HCT116 (cell line): ENCODE measurements around the gene MTURN. TPM values are rescaled to one million over a fixed set of nuclear protein-coding genes. Genes with fewer than 3 reads are reported as not detected.

Experiments
- ATAC-seq: fragments of 200-7000 bp; cut with Tn5 transposase; 2 replicates; pipeline ENCODE4 v1.9.1; 2020; ENCODE audit warnings: mild to moderate bottlenecking, moderate library complexity
- BruUV-seq: library from RNA; stranded (reverse); fragments of 400-500 nt; replicated peaks from 2 replicates; lab custom pipeline; 2021; lab: Mats Ljungman, UMichigan
- CTCF ChIA-PET: fragments of 300-600 bp; sonication (Branson Sonifier 250); formaldehyde crosslinking; loops from one replicate; lab custom pipeline; 2021; ENCODE audit warnings: antibody characterized with exemption; lab: Charles Lee
- POLR2A ChIA-PET: fragments of 300-600, 350-600 bp; sonication (Branson Sonifier 250); formaldehyde crosslinking; loops from one replicate; lab custom pipeline; 2021; ENCODE audit warnings: antibody characterized with exemption; lab: Charles Lee
- RAD21 ChIA-PET, 2 experiments: fragments of 300-600 bp; sonication (Branson Sonifier 250); formaldehyde crosslinking; loops; one replicate each; lab custom pipeline; 2023; ENCODE audit warnings: low total read pairs in 2 of 2; ENCODE audit not compliant: uncharacterized antibody in 2 of 2, unreplicated experiment in 2 of 2, low non-redundant PET in 1 of 2; lab: Charles Lee
- DNase-seq: peaks from one replicate; pipeline ENCODE4 v3.0.0-alpha.2; 2010; ENCODE audit warnings: low read depth, low spot score
- H2AFZ ChIP-seq: fragments of 200-600 bp; shearing (Covaris generic), sonication (generic); 2 replicates; pipeline ENCODE4 v1.6.1; 2017; ENCODE audit warnings: low read depth, mixed run types, mixed read lengths, antibody characterized with exemption, low read length; ENCODE audit not compliant: poor library complexity, severe bottlenecking
- H3K27ac ChIP-seq: 2 replicates; pipeline ENCODE4 v1.5.1; 2012; ENCODE audit warnings: low read depth, low read length
- H3K27me3 ChIP-seq: fragments of 200-600 bp; sonication (generic); 2 replicates; pipeline ENCODE4 v1.6.1; 2016; ENCODE audit warnings: mixed run types, low read length, mixed read lengths; ENCODE audit not compliant: insufficient read depth
- H3K36me3 ChIP-seq, 2 experiments: fragments of 200-500 bp in 1 of 2; fragments of 200-600 bp in 1 of 2; sonication (Bioruptor generic) in 1 of 2; sonication (generic) in 1 of 2; 2 replicates each; pipeline versions ENCODE4 v1.5.1 to v1.6.1; 2014 to 2016; ENCODE audit warnings: low read length in 2 of 2, inconsistent platforms in 1 of 2, mixed read lengths in 1 of 2, mixed run types in 1 of 2; ENCODE audit not compliant: insufficient read depth in 2 of 2, control insufficient read depth in 1 of 2
- H3K4me1 ChIP-seq, 2 experiments: fragments of 200-600 bp in 1 of 2; sonication (generic) in 1 of 2; 2 replicates each; pipeline versions ENCODE4 v1.5.1 to v1.6.1; 2012 to 2017; ENCODE audit warnings: low read length in 2 of 2, inconsistent platforms in 1 of 2, mild to moderate bottlenecking in 1 of 2, mixed read lengths in 1 of 2, mixed run types in 1 of 2, moderate library complexity in 1 of 2; ENCODE audit not compliant: insufficient read depth in 2 of 2, control insufficient read depth in 1 of 2
- H3K4me2 ChIP-seq: fragments of 200-600 bp; sonication (generic); 2 replicates; pipeline ENCODE4 v1.6.1; 2017; ENCODE audit warnings: mixed run types, low read length, mixed read lengths
- H3K4me3 ChIP-seq, 2 experiments: fragments of 200-600 bp in 1 of 2; sonication (generic) in 1 of 2; replicated peaks in 1 of 2; 2 replicates each; pipeline ENCODE4 v1.5.1; 2011 to 2016; ENCODE audit warnings: low read length in 2 of 2, control low read depth in 1 of 2, low read depth in 1 of 2, mild to moderate bottlenecking in 1 of 2, mixed read lengths in 1 of 2, mixed run types in 1 of 2
- H3K79me2 ChIP-seq: fragments of 200-600 bp; sonication (generic); 2 replicates; pipeline ENCODE4 v1.6.1; 2017; ENCODE audit warnings: mild to moderate bottlenecking, mixed run types, low read length, moderate library complexity, mixed read lengths; ENCODE audit not compliant: insufficient read depth
- H3K9ac ChIP-seq: fragments of 200-600 bp; sonication (generic); 2 replicates; pipeline ENCODE4 v1.6.1; 2016; ENCODE audit warnings: low read length, mixed read lengths
- H3K9me2 ChIP-seq: fragments of 200-600 bp; sonication (generic), shearing (Covaris generic); 2 replicates; pipeline ENCODE4 v1.6.1; 2017; ENCODE audit warnings: mixed run types, mild to moderate bottlenecking, moderate library complexity; ENCODE audit not compliant: insufficient read depth
- H3K9me3 ChIP-seq, 2 experiments: fragments of 200-500 bp in 1 of 2; fragments of 200-600 bp in 1 of 2; sonication (Bioruptor generic) in 1 of 2; sonication (generic) in 1 of 2; 2 replicates each; pipeline ENCODE4 v1.6.1; 2014 to 2017; ENCODE audit warnings: low read length in 2 of 2, mixed read lengths in 2 of 2, inconsistent platforms in 1 of 2, low read depth in 1 of 2, mild to moderate bottlenecking in 1 of 2, mixed run types in 1 of 2, moderate library complexity in 1 of 2; ENCODE audit not compliant: control insufficient read depth in 1 of 2, insufficient read depth in 1 of 2
- H4K20me1 ChIP-seq: fragments of 200-600 bp; sonication (generic), shearing (Covaris generic); 2 replicates; pipeline ENCODE4 v1.6.1; 2017; ENCODE audit warnings: mixed run types, mild to moderate bottlenecking, moderate library complexity; ENCODE audit not compliant: insufficient read depth
- CEBPB ChIP-seq: IDR thresholded peaks from 2 replicates; pipeline ENCODE4 v1.6.1; 2012; ENCODE audit warnings: low read depth
- EGR1 ChIP-seq: IDR thresholded peaks from 2 replicates; pipeline ENCODE4 v1.6.1; 2012; ENCODE audit warnings: low read depth
- EZH2phosphoT487 ChIP-seq: fragments of 200-600 bp; IDR thresholded peaks from 2 replicates; pipeline ENCODE4 v1.6.1; 2018; ENCODE audit warnings: antibody characterized with exemption, borderline replicate concordance
- FOSL1 ChIP-seq: IDR thresholded peaks from 2 replicates; pipeline ENCODE4 v1.6.1; 2012; ENCODE audit warnings: low read depth
- JUND ChIP-seq: IDR thresholded peaks from 2 replicates; pipeline ENCODE4 v1.6.1; 2012
- POLR2AphosphoS5 ChIP-seq: IDR thresholded peaks from 2 replicates; pipeline ENCODE4 v1.6.1; 2011; ENCODE audit warnings: mild to moderate bottlenecking, low read depth, low read length, moderate library complexity
- RAD21 ChIP-seq: IDR thresholded peaks from 2 replicates; pipeline ENCODE4 v1.6.1; 2012; ENCODE audit warnings: low read depth, mild to moderate bottlenecking
- SIN3A ChIP-seq: IDR thresholded peaks from 2 replicates; pipeline ENCODE4 v1.6.1; 2012; ENCODE audit warnings: low read depth
- SRF ChIP-seq: IDR thresholded peaks from 2 replicates; pipeline ENCODE4 v1.6.1; 2012; ENCODE audit warnings: low read depth
- TCF7L2 ChIP-seq: IDR thresholded peaks from 2 replicates; pipeline ENCODE4 v1.7.0; 2011; ENCODE audit warnings: borderline replicate concordance, inconsistent platforms; ENCODE audit not compliant: insufficient read depth, insufficient read length; ENCODE audit errors: extremely low read depth
- YY1 ChIP-seq: IDR thresholded peaks from 2 replicates; pipeline ENCODE4 v1.6.1; 2011; ENCODE audit warnings: low read length, low read depth, moderate library complexity, mild to moderate bottlenecking; ENCODE audit not compliant: insufficient replicate concordance; ENCODE audit errors: extremely low read depth
- ZNF274 ChIP-seq: fragments of 200-500 bp; sonication (Bioruptor generic); IDR thresholded peaks from 2 replicates; pipeline ENCODE4 v1.6.1; 2014; ENCODE audit warnings: mild to moderate bottlenecking, low read depth, low read length, inconsistent platforms
- intact Hi-C: fragments of 100-400 bp; cut with micrococcal nuclease; formaldehyde crosslinking; loops from 2 replicates; pipeline ENCODE4 v1.10.0; 2022
- total RNA-seq: library from RNA; stranded (reverse); gene quantifications from one replicate; pipeline ENCODE4 v1.2.1, GENCODE V29; 2021; ENCODE audit not compliant: unreplicated experiment
- TF ChIP-seq, protein P1 (sequence below): IDR thresholded peaks from 2 replicates; pipeline ENCODE4 v1.6.1; 2012; ENCODE audit warnings: low read depth
- TF ChIP-seq, protein P2 (sequence below), 3 experiments: fragments of 200-600 bp in 1 of 3; sonication (generic) in 1 of 3; IDR thresholded peaks in 2 of 3; conservative IDR thresholded peaks in 1 of 3; 2 replicates each; pipeline ENCODE4 v1.5.1; 2012 to 2017; ENCODE audit warnings: low read depth in 2 of 3, low read length in 2 of 3, antibody characterized with exemption in 1 of 3, borderline replicate concordance in 1 of 3, control low read depth in 1 of 3, mild to moderate bottlenecking in 1 of 3, mixed read lengths in 1 of 3, mixed run types in 1 of 3, moderate library complexity in 1 of 3; ENCODE audit not compliant: insufficient read depth in 1 of 3
- TF ChIP-seq, protein P3 (sequence below): IDR thresholded peaks from 2 replicates; pipeline ENCODE4 v1.6.1; 2012

MTURN gene
- total RNA-seq, 1 experiment from 2014 or later, result 7.5 TPM

DNA sequence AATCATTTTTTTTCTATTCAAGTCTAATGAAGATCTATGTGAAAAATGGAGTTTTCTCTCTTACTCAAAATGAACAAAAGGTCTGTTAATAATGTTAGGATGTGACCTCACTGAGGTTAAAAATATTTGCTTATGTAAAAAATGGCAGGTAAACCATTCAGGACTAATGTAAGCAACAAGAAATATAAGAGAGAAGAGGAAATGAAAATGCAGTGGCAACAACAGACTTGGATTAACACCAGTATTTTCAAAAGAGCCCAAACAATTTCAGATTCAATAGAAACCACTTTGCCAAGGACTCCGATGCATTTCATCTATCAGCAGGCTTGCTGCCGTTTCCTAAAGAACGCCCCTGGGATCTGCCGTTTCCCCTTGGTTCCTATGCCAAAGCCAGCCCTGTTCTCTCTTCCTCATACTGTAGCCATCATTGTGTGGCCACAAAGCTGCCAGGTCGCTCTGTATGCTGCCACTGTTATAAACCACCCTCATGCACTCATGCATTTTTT lies 66.4 kb downstream of the MTURN start:
- no peaks in the 10 kb centered on the region for H3K79me2 ChIP-seq
- peaks cover 2 to 3% of the 10 kb centered on the region in 2 experiments for H3K4me1 ChIP-seq
- no peak overlapping the region for H3K27ac ChIP-seq
- no peaks in the 10 kb centered on the region for H3K27me3 ChIP-seq
- H3K9me3 ChIP-seq, result peaks cover 7% of the 10 kb centered on the region in 2 experiments; a peak in 3 of 4 replicates
- CTCF ChIA-PET, result no interaction called here
- no peaks in the 10 kb centered on the region for H3K36me3 ChIP-seq
- H3K4me3 ChIP-seq, result no peak overlapping the region
- H3K4me2 ChIP-seq, result no peak overlapping the region
- TF ChIP-seq ZNF274, result no peak
- TF ChIP-seq EGR1, result no peak
- no peak for TF ChIP-seq POLR2AphosphoS5
- TF ChIP-seq TCF7L2, result no peak
- no peak for TF ChIP-seq RAD21
- TF ChIP-seq SIN3A, result no peak
- RAD21 ChIA-PET, result no interaction called here
- no TSS peak for BruUV-seq
- no peaks in the 10 kb centered on the region for H4K20me1 ChIP-seq
- ATAC-seq (no peak), DNase-seq (no peak)
- intact Hi-C loops, result no loop called here
- H2AFZ ChIP-seq, result no peak overlapping the region
- H3K9me2 ChIP-seq, result no peaks in the 10 kb centered on the region
- POLR2A ChIA-PET, result no interaction called here
- H3K9ac ChIP-seq, result no peak overlapping the region

DNA sequence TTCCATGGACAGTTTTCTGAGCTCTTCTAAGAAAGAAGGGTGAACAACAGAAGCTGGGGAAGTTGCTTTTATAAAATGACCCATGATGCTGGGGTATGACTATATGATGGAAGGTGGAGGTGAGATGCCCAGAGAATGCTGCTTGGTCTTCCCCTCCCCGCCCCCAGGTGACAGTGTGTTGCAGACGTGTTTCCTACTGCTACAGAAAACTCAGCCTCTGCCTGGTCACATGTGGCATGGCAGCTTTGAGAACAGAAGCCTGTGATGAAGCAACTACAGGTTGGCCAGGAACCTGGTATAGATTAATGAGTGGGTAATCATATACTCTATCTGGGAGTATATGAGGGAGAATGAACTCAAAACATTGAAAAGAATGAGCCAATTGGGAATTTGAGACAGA lies 67.1 kb downstream of the MTURN start:
- no peaks in the 10 kb centered on the region for H3K36me3 ChIP-seq
- no peak for ATAC-seq
- H3K27ac ChIP-seq, result no peak overlapping the region
- H4K20me1 ChIP-seq, result no peaks in the 10 kb centered on the region
- H3K9ac ChIP-seq, result no peak overlapping the region
- no peaks in the 10 kb centered on the region for H3K79me2 ChIP-seq
- no peak for DNase-seq
- POLR2A ChIA-PET, result no interaction called here
- no peaks in the 10 kb centered on the region for H3K9me2 ChIP-seq
- no peak overlapping the region for H3K4me3 ChIP-seq
- no peak overlapping the region for H3K4me2 ChIP-seq
- RAD21 ChIA-PET, result no interaction called here
- peaks cover 8 to 10% of the 10 kb centered on the region in 2 experiments for H3K4me1 ChIP-seq
- no peaks in the 10 kb centered on the region for H3K27me3 ChIP-seq
- intact Hi-C loops, result no loop called here
- BruUV-seq, result no TSS peak
- peaks cover 0 to 7% of the 10 kb centered on the region in 2 experiments; a peak in 2 of 4 replicates for H3K9me3 ChIP-seq
- CTCF ChIA-PET, result no interaction called here
- no peak overlapping the region for H2AFZ ChIP-seq
- TF ChIP-seq EZH2phosphoT487 (no peak), JUND (no peak), YY1 (no peak), CEBPB (no peak), SRF (no peak), TCF7L2 (no peak), FOSL1 (no peak), SIN3A (no peak)
- TF ChIP-seq, protein P1, sequence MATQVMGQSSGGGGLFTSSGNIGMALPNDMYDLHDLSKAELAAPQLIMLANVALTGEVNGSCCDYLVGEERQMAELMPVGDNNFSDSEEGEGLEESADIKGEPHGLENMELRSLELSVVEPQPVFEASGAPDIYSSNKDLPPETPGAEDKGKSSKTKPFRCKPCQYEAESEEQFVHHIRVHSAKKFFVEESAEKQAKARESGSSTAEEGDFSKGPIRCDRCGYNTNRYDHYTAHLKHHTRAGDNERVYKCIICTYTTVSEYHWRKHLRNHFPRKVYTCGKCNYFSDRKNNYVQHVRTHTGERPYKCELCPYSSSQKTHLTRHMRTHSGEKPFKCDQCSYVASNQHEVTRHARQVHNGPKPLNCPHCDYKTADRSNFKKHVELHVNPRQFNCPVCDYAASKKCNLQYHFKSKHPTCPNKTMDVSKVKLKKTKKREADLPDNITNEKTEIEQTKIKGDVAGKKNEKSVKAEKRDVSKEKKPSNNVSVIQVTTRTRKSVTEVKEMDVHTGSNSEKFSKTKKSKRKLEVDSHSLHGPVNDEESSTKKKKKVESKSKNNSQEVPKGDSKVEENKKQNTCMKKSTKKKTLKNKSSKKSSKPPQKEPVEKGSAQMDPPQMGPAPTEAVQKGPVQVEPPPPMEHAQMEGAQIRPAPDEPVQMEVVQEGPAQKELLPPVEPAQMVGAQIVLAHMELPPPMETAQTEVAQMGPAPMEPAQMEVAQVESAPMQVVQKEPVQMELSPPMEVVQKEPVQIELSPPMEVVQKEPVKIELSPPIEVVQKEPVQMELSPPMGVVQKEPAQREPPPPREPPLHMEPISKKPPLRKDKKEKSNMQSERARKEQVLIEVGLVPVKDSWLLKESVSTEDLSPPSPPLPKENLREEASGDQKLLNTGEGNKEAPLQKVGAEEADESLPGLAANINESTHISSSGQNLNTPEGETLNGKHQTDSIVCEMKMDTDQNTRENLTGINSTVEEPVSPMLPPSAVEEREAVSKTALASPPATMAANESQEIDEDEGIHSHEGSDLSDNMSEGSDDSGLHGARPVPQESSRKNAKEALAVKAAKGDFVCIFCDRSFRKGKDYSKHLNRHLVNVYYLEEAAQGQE, result no peak
- TF ChIP-seq, protein P2, sequence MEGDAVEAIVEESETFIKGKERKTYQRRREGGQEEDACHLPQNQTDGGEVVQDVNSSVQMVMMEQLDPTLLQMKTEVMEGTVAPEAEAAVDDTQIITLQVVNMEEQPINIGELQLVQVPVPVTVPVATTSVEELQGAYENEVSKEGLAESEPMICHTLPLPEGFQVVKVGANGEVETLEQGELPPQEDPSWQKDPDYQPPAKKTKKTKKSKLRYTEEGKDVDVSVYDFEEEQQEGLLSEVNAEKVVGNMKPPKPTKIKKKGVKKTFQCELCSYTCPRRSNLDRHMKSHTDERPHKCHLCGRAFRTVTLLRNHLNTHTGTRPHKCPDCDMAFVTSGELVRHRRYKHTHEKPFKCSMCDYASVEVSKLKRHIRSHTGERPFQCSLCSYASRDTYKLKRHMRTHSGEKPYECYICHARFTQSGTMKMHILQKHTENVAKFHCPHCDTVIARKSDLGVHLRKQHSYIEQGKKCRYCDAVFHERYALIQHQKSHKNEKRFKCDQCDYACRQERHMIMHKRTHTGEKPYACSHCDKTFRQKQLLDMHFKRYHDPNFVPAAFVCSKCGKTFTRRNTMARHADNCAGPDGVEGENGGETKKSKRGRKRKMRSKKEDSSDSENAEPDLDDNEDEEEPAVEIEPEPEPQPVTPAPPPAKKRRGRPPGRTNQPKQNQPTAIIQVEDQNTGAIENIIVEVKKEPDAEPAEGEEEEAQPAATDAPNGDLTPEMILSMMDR (IDR thresholded peaks at IDR 0.05 in 2 of 3, conservative IDR thresholded peaks at IDR 0.05 in 1 of 3; ENCODE audit: borderline replicate concordance in 1 of 3, insufficient read depth in 1 of 3, low read depth in 2 of 3, low read length in 2 of 3), result no peak
- TF ChIP-seq, protein P3, sequence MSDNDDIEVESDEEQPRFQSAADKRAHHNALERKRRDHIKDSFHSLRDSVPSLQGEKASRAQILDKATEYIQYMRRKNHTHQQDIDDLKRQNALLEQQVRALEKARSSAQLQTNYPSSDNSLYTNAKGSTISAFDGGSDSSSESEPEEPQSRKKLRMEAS, result no peak
